Measurements from ENCODE around the gene KRT36.

Gene KRT36

GRCh38 chr17:41522301-41523224 lies 32.9 kb upstream of the KRT36 start:
- H3K4me3 ChIP-seq (replicated peaks; ENCODE audit: low read depth, low read length) = no peak overlapping the region
- no peak for TF ChIP-seq CTCF (IDR thresholded peaks at IDR 0.05; ENCODE audit: low read length, missing control alignments)
- no peak for DNase-seq (ENCODE audit: low read depth)

- TF ChIP-seq CTCF (IDR thresholded peaks at IDR 0.05; ENCODE audit: low read length, missing control alignments) = no peak
- DNase-seq (ENCODE audit: low read depth) = peak; percentile 78
- H3K4me3 ChIP-seq (replicated peaks; ENCODE audit: low read depth, low read length) = no peak overlapping the region
Observed at GRCh38 chr17:41521574-41522261, 32.0 kb upstream of the KRT36 start.

GRCh38 chr17:41520821-41521521 lies 31.3 kb upstream of the KRT36 start:
- H3K4me3 ChIP-seq (replicated peaks; ENCODE audit: low read depth, low read length) = no peak overlapping the region
- no peak for TF ChIP-seq CTCF (IDR thresholded peaks at IDR 0.05; ENCODE audit: low read length, missing control alignments)

GRCh38 chr17:41519501-41520224 lies 30.0 kb upstream of the KRT36 start:
- H3K4me3 ChIP-seq (replicated peaks; ENCODE audit: low read depth, low read length) = no peak overlapping the region
- no peak for TF ChIP-seq CTCF (IDR thresholded peaks at IDR 0.05; ENCODE audit: low read length, missing control alignments)
- no peak for DNase-seq (ENCODE audit: low read depth)

More at GRCh38 chr17:41520821-41521521, 31.3 kb upstream of the KRT36 start:
- no peak for DNase-seq (ENCODE audit: low read depth)

- H3K4me3 ChIP-seq (replicated peaks; ENCODE audit: low read depth, low read length) = no peak within 1 kb of the TSS
- peak; percentile 16 for DNase-seq (ENCODE audit: low read depth)
- no peak for TF ChIP-seq CTCF (IDR thresholded peaks at IDR 0.05; ENCODE audit: low read length, missing control alignments)
Observed at GRCh38 chr17:41518789-41519449, 29.2 kb upstream of the KRT36 start, which contains the start of gene KRT15. Gene KRT15, minus strand, starts transcription at chr17:41518890. Its CDS starts 63 bp downstream, at chr17:41518827.

GRCh38 chr17:41518031-41518430 lies 28.3 kb upstream of the KRT36 start:
- TF ChIP-seq CTCF (IDR thresholded peaks at IDR 0.05; ENCODE audit: low read length, missing control alignments) = no peak
- no peak for DNase-seq (ENCODE audit: low read depth)
- H3K4me3 ChIP-seq (replicated peaks; ENCODE audit: low read depth, low read length) = no peak overlapping the region
